Measurements from ENCODE around the gene RBM10. TPM values are rescaled to one million over a fixed set of nuclear protein-coding genes. Genes with fewer than 3 reads are reported as not detected.

Gene RBM10
- total and polyA plus RNA-seq, 2 donors (not counting 3 experiments of a cell fraction or from before 2014, with no cell fraction given), result 37.3 to 51.5 TPM

GRCh38 chrX:47170861-47171692, 26.1 kb downstream of the RBM10 start:
- no peak overlapping the region for H2AFZ ChIP-seq (ENCODE audit: low read depth, low read length)
- no peaks in the 10 kb centered on the region for H3K27me3 ChIP-seq (ENCODE audit: control insufficient read depth in 2 of 2, insufficient read depth in 2 of 2, low read length in 2 of 2)
- H3K9ac ChIP-seq (replicated peaks; ENCODE audit: extremely low read depth, insufficient read depth, low read length), result no peak overlapping the region
- no peaks in the 10 kb centered on the region for H3K9me1 ChIP-seq (replicated peaks; ENCODE audit: control insufficient read depth, extremely low read depth, insufficient read depth, low read length)
- dilution Hi-C loops (cut with MboI; ENCODE audit: extremely low pct_ligation_motif_present, low sequenced_read_pairs) (no loop called here), intact Hi-C loops (cut with micrococcal nuclease) (no loop called here)
- H3K36me3 ChIP-seq (ENCODE audit: control insufficient read depth in 2 of 2, extremely low read depth in 1 of 2, insufficient read depth in 2 of 2, low read length in 2 of 2), result peaks cover 0 to 42% of the 10 kb centered on the region in 2 experiments
- no peak overlapping the region for H3K27ac ChIP-seq (ENCODE audit: insufficient read depth, low read depth, low read length)
- no peaks in the 10 kb centered on the region for H3K4me1 ChIP-seq (ENCODE audit: control insufficient read depth, extremely low read depth, insufficient read depth, low read length)
- ChIA-PET CTCF (no interaction called here), POLR2A (no interaction called here)
- no peaks in the 10 kb centered on the region for H3K9me3 ChIP-seq (replicated peaks; ENCODE audit: control insufficient read depth, insufficient read depth, low read length)
- no peaks in the 10 kb centered on the region for H4K20me1 ChIP-seq (replicated peaks; ENCODE audit: control insufficient read depth, extremely low read depth, insufficient read depth, low read length)
- no peak overlapping the region for H3K4me2 ChIP-seq (ENCODE audit: insufficient read depth, low read length)
- BruUV-seq (replicated peaks), result no TSS peak
- peaks cover 2% of the 10 kb centered on the region for H3K79me2 ChIP-seq (ENCODE audit: control insufficient read depth, insufficient read depth, low read length)
- no peak for FAIRE-seq
- no peak for TF ChIP-seq MAX (IDR thresholded peaks at IDR 0.05; ENCODE audit: insufficient read depth, insufficient read length)
- TF ChIP-seq FOS (IDR thresholded peaks at IDR 0.05; ENCODE audit: borderline replicate concordance, insufficient read depth, low read length), result no peak
- TF ChIP-seq POLR2A (IDR thresholded peaks at IDR 0.05; ENCODE audit: low read depth, low read length), result no peak
- TF ChIP-seq EZH2 (IDR thresholded peaks at IDR 0.05; ENCODE audit: borderline replicate concordance, low read depth, low read length, severe bottlenecking), result no peak
- TF ChIP-seq GATA2 (IDR thresholded peaks at IDR 0.05; ENCODE audit: insufficient read depth, insufficient read length, low read depth, low read length), result no peak
- TF ChIP-seq, protein P1, sequence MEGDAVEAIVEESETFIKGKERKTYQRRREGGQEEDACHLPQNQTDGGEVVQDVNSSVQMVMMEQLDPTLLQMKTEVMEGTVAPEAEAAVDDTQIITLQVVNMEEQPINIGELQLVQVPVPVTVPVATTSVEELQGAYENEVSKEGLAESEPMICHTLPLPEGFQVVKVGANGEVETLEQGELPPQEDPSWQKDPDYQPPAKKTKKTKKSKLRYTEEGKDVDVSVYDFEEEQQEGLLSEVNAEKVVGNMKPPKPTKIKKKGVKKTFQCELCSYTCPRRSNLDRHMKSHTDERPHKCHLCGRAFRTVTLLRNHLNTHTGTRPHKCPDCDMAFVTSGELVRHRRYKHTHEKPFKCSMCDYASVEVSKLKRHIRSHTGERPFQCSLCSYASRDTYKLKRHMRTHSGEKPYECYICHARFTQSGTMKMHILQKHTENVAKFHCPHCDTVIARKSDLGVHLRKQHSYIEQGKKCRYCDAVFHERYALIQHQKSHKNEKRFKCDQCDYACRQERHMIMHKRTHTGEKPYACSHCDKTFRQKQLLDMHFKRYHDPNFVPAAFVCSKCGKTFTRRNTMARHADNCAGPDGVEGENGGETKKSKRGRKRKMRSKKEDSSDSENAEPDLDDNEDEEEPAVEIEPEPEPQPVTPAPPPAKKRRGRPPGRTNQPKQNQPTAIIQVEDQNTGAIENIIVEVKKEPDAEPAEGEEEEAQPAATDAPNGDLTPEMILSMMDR (IDR thresholded peaks at IDR 0.05; ENCODE audit: extremely low read depth in 1 of 2, insufficient read depth in 1 of 2, low read depth in 1 of 2, low read length in 2 of 2), result no peak
- TF ChIP-seq MYC (IDR thresholded peaks at IDR 0.05; ENCODE audit: low read depth, low read length), result no peak
- no peak for TF ChIP-seq JUN (IDR thresholded peaks at IDR 0.05; ENCODE audit: borderline replicate concordance, insufficient read depth, insufficient read length, low read depth)
- no peak for TF ChIP-seq POLR2AphosphoS5 (IDR thresholded peaks at IDR 0.05; ENCODE audit: insufficient read depth, low read depth, low read length)
- H3K4me3 ChIP-seq (replicated peaks in 1 of 3; ENCODE audit: insufficient read depth in 1 of 3, low read depth in 1 of 3, low read length in 3 of 3), result no peak overlapping the region
- DNase-seq (ENCODE audit: low read depth, low spot score), result no peak

All from endothelial cell of umbilical vein (primary cell).